HG02642 (cell line): ENCODE results near the gene RNF114.
A peak's percentile ranks its signal among the peaks of the same experiment; 100 is the strongest.
"Not testable (repeated sequence)": the region's sequence is repeated elsewhere in the genome, so short reads cannot be mapped to it uniquely, and the experiment has no call there.

ENCODE experiments used
- ATAC-seq: cut with Tn5 transposase; IDR thresholded peaks from one replicate; pipeline ENCODE4 v1.9.1; 2021; ENCODE audit warnings: mild to moderate bottlenecking; ENCODE audit not compliant: unreplicated experiment, poor library complexity

Gene RNF114

GRCh38 chr20:49936153-49937026 is at the start of gene RNF114:
Gene RNF114 (plus strand): TSS chr20:49936397. CDS start chr20:49936413, 16 bp downstream.
- peak; percentile 78 for ATAC-seq

- no peak for ATAC-seq
Observed at GRCh38 chr20:49886571-49887213, 49.5 kb upstream of the RNF114 start.

- no peak for ATAC-seq
Observed at GRCh38 chr20:49887251-49888211, 48.7 kb upstream of the RNF114 start.

GRCh38 chr20:49888212-49889000 is 47.8 kb upstream of the RNF114 start:
- no peak for ATAC-seq

GRCh38 chr20:49889001-49889934 is 46.9 kb upstream of the RNF114 start:
- ATAC-seq: no peak

- no peak for ATAC-seq
Observed at GRCh38 chr20:49889935-49890333, 46.3 kb upstream of the RNF114 start.

- no peak for ATAC-seq
Observed at GRCh38 chr20:49890471-49891361, 45.5 kb upstream of the RNF114 start.

GRCh38 chr20:49891476-49892110 is 44.6 kb upstream of the RNF114 start:
- no peak for ATAC-seq

- ATAC-seq: no peak
Observed at GRCh38 chr20:49892260-49892659, 43.9 kb upstream of the RNF114 start.

- ATAC-seq: no peak
Observed at GRCh38 chr20:49892817-49893216, 43.4 kb upstream of the RNF114 start.

- ATAC-seq: no peak
Observed at GRCh38 chr20:49893242-49894072, 42.7 kb upstream of the RNF114 start.

- ATAC-seq: no peak
Observed at GRCh38 chr20:49894073-49894470, 42.1 kb upstream of the RNF114 start.

- not testable (repeated sequence) for ATAC-seq
Observed at GRCh38 chr20:49895474-49896093, 40.6 kb upstream of the RNF114 start.

GRCh38 chr20:49896204-49896603 is 40.0 kb upstream of the RNF114 start:
- no peak for ATAC-seq

GRCh38 chr20:49899541-49900383 is 36.4 kb upstream of the RNF114 start:
- no peak for ATAC-seq
